Measurements from ENCODE around the gene TCF20.

The TCF20 gene

GRCh38 chr22:42282252-42282942 lies 11.9 kb upstream of the TCF20 start:
- DNase-seq (ENCODE audit: low read depth): no peak

GRCh38 chr22:42281706-42282251 lies 11.3 kb upstream of the TCF20 start:
- no peak for DNase-seq (ENCODE audit: low read depth)

- no peak for DNase-seq (ENCODE audit: low read depth)
Observed at GRCh38 chr22:42281284-42281683, 10.8 kb upstream of the TCF20 start.

GRCh38 chr22:42280836-42281235 lies 10.4 kb upstream of the TCF20 start:
- DNase-seq (ENCODE audit: low read depth): no peak

GRCh38 chr22:42280140-42280539 lies 9.7 kb upstream of the TCF20 start:
- no peak for DNase-seq (ENCODE audit: low read depth)

- DNase-seq (ENCODE audit: low read depth): no peak
Observed at GRCh38 chr22:42279425-42280020, 9.1 kb upstream of the TCF20 start.

GRCh38 chr22:42277988-42278776 lies 7.7 kb upstream of the TCF20 start:
- no peak for DNase-seq (ENCODE audit: low read depth)

GRCh38 chr22:42277232-42277753 lies 6.8 kb upstream of the TCF20 start:
- no peak for DNase-seq (ENCODE audit: low read depth)

GRCh38 chr22:42275970-42276369 lies 5.5 kb upstream of the TCF20 start:
- no peak for DNase-seq (ENCODE audit: low read depth)

GRCh38 chr22:42275176-42275575 lies 4.7 kb upstream of the TCF20 start:
- no peak for DNase-seq (ENCODE audit: low read depth)

- no peak for DNase-seq (ENCODE audit: low read depth)
Observed at GRCh38 chr22:42273855-42274451, 3.5 kb upstream of the TCF20 start.

GRCh38 chr22:42272431-42272999 lies 2.1 kb upstream of the TCF20 start:
- DNase-seq (ENCODE audit: low read depth): no peak

GRCh38 chr22:42271906-42272305 lies 1.5 kb upstream of the TCF20 start:
- no peak for DNase-seq (ENCODE audit: low read depth)

- no peak for DNase-seq (ENCODE audit: low read depth)
Observed at GRCh38 chr22:42271191-42271813, 849 bp upstream of the TCF20 start.

- DNase-seq (ENCODE audit: low read depth): no peak
Observed at GRCh38 chr22:42270176-42270509, 310 bp downstream of the TCF20 start.

- DNase-seq (ENCODE audit: low read depth): no peak
Observed at GRCh38 chr22:42269432-42270175, 849 bp downstream of the TCF20 start.

- no peak for DNase-seq (ENCODE audit: low read depth)
Observed at GRCh38 chr22:42268852-42269410, 1.5 kb downstream of the TCF20 start.

GRCh38 chr22:42265321-42265720 lies 5.1 kb downstream of the TCF20 start:
- no peak for DNase-seq (ENCODE audit: low read depth)

- DNase-seq (ENCODE audit: low read depth): no peak
Observed at GRCh38 chr22:42263944-42264343, 6.5 kb downstream of the TCF20 start.

GRCh38 chr22:42262964-42263363 lies 7.5 kb downstream of the TCF20 start:
- no peak for DNase-seq (ENCODE audit: low read depth)

- DNase-seq (ENCODE audit: low read depth): no peak
Observed at GRCh38 chr22:42261296-42261695, 9.2 kb downstream of the TCF20 start.
